MM.1S (cell line): ENCODE measurements around the gene DVL1.

Source experiments
- DNase-seq: peaks from one replicate; pipeline ENCODE4 v3.0.0-alpha.2; 2015
- H2AFZ ChIP-seq: fragments of 300-600 bp; sonication (generic); 2 replicates; pipeline ENCODE4 v1.6.0; 2016; ENCODE audit warnings: antibody characterized with exemption, low read length
- H3F3A ChIP-seq: fragments of 300-600 bp; sonication (generic); 2 replicates; pipeline ENCODE4 v1.6.1; 2016; ENCODE audit warnings: mild to moderate bottlenecking, antibody characterized with exemption, low read length, moderate library complexity, mixed read lengths; ENCODE audit not compliant: insufficient read depth
- H3K27ac ChIP-seq: fragments of 300-600 bp; sonication (generic); 2 replicates; pipeline ENCODE4 v1.5.1; 2016; ENCODE audit warnings: mild to moderate bottlenecking, low read length
- H3K27me3 ChIP-seq: fragments of 300-600 bp; sonication (generic); replicated peaks from 2 replicates; pipeline ENCODE4 v1.6.0; 2016; ENCODE audit warnings: low read length; ENCODE audit not compliant: insufficient read depth
- H3K36me3 ChIP-seq: fragments of 300-600 bp; sonication (generic); replicated peaks from 2 replicates; pipeline ENCODE4 v1.6.1; 2016; ENCODE audit warnings: mild to moderate bottlenecking, low read length, mixed read lengths; ENCODE audit not compliant: insufficient read depth
- H3K4me1 ChIP-seq: fragments of 300-600 bp; sonication (generic); 2 replicates; pipeline ENCODE4 v1.6.1; 2016; ENCODE audit warnings: low read length, mixed read lengths
- H3K4me2 ChIP-seq: fragments of 300-600 bp; sonication (generic); 2 replicates; pipeline ENCODE4 v1.6.0; 2016; ENCODE audit warnings: low read depth, low read length
- H3K4me3 ChIP-seq: fragments of 300-600 bp; sonication (generic); 2 replicates; pipeline ENCODE4 v1.5.1; 2016; ENCODE audit warnings: low read length, mixed read lengths
- H3K79me2 ChIP-seq: fragments of 300-600 bp; sonication (generic); 2 replicates; pipeline ENCODE4 v1.6.1; 2016; ENCODE audit warnings: mixed run types, low read length, mixed read lengths
- H3K9ac ChIP-seq: fragments of 300-600 bp; sonication (generic); 2 replicates; pipeline ENCODE4 v1.6.1; 2016; ENCODE audit warnings: low read length, mixed read lengths
- H3K9me2 ChIP-seq: fragments of 300-600 bp; sonication (generic); replicated peaks from 2 replicates; pipeline ENCODE4 v1.6.1; 2016; ENCODE audit warnings: mild to moderate bottlenecking, low read length, mixed read lengths; ENCODE audit not compliant: insufficient read depth
- H3K9me3 ChIP-seq: fragments of 300-600 bp; sonication (generic); replicated peaks from 2 replicates; pipeline ENCODE4 v1.6.1; 2016; ENCODE audit warnings: mild to moderate bottlenecking, low read length, mixed read lengths; ENCODE audit not compliant: insufficient read depth
- H4K20me1 ChIP-seq: fragments of 300-600 bp; sonication (generic); 2 replicates; pipeline ENCODE4 v1.6.1; 2016; ENCODE audit warnings: mild to moderate bottlenecking, low read length, moderate library complexity, mixed read lengths; ENCODE audit not compliant: insufficient read depth
- EZH2 ChIP-seq: fragments of 300-600 bp; sonication (generic); optimal IDR thresholded peaks from 2 replicates; pipeline ENCODE3; 2017; ENCODE audit warnings: low read depth, mild to moderate bottlenecking, antibody characterized with exemption, low read length, mixed read lengths
- EZH2phosphoT487 ChIP-seq: fragments of 300-600 bp; sonication (generic); IDR thresholded peaks from 2 replicates; pipeline ENCODE4 v1.6.1; 2018; ENCODE audit warnings: antibody characterized with exemption, low read length
- TF ChIP-seq, protein P1 (sequence below): fragments of 300-600 bp; sonication (generic); IDR thresholded peaks from 2 replicates; pipeline ENCODE4 v1.5.1; 2016; ENCODE audit warnings: antibody characterized with exemption, low read length, mixed read lengths

The DVL1 gene

DNA sequence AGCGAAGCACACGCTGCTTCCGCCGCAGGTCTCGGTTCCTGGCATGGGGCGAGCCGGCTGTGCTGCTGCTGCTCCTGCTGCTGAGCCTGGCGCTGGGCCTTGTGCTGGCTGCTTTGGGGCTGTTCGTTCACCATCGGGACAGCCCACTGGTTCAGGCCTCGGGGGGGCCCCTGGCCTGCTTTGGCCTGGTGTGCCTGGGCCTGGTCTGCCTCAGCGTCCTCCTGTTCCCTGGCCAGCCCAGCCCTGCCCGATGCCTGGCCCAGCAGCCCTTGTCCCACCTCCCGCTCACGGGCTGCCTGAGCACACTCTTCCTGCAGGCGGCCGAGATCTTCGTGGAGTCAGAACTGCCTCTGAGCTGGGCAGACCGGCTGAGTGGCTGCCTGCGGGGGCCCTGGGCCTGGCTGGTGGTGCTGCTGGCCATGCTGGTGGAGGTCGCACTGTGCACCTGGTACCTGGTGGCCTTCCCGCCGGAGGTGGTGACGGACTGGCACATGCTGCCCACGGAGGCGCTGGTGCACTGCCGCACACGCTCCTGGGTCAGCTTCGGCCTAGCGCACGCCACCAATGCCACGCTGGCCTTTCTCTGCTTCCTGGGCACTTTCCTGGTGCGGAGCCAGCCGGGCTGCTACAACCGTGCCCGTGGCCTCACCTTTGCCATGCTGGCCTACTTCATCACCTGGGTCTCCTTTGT is 15.5 kb downstream of the DVL1 start:
- H2AFZ ChIP-seq: no peak overlapping the region
- no peak overlapping the region for H3K4me3 ChIP-seq
- DNase-seq: no peak
- H3K4me1 ChIP-seq: no peaks in the 10 kb centered on the region
- no peak overlapping the region for H3K9ac ChIP-seq
- H3K9me2 ChIP-seq: no peaks in the 10 kb centered on the region
- H3K4me2 ChIP-seq: no peak overlapping the region
- H3K27ac ChIP-seq: no peak overlapping the region
- H3F3A ChIP-seq: no peaks in the 10 kb centered on the region
- no peaks in the 10 kb centered on the region for H4K20me1 ChIP-seq
- H3K9me3 ChIP-seq: no peaks in the 10 kb centered on the region
- TF ChIP-seq EZH2: no peak
- TF ChIP-seq, protein P1, sequence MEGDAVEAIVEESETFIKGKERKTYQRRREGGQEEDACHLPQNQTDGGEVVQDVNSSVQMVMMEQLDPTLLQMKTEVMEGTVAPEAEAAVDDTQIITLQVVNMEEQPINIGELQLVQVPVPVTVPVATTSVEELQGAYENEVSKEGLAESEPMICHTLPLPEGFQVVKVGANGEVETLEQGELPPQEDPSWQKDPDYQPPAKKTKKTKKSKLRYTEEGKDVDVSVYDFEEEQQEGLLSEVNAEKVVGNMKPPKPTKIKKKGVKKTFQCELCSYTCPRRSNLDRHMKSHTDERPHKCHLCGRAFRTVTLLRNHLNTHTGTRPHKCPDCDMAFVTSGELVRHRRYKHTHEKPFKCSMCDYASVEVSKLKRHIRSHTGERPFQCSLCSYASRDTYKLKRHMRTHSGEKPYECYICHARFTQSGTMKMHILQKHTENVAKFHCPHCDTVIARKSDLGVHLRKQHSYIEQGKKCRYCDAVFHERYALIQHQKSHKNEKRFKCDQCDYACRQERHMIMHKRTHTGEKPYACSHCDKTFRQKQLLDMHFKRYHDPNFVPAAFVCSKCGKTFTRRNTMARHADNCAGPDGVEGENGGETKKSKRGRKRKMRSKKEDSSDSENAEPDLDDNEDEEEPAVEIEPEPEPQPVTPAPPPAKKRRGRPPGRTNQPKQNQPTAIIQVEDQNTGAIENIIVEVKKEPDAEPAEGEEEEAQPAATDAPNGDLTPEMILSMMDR: no peak
- TF ChIP-seq EZH2phosphoT487: no peak
- no peaks in the 10 kb centered on the region for H3K36me3 ChIP-seq
- no peaks in the 10 kb centered on the region for H3K79me2 ChIP-seq
- H3K27me3 ChIP-seq: no peaks in the 10 kb centered on the region

GRCh38 chr1:1332774-1333480 is 16.3 kb downstream of the DVL1 start:
- no peaks in the 10 kb centered on the region for H3K36me3 ChIP-seq
- TF ChIP-seq, protein P1: no peak
- TF ChIP-seq EZH2phosphoT487: no peak
- no peak for TF ChIP-seq EZH2

DNA sequence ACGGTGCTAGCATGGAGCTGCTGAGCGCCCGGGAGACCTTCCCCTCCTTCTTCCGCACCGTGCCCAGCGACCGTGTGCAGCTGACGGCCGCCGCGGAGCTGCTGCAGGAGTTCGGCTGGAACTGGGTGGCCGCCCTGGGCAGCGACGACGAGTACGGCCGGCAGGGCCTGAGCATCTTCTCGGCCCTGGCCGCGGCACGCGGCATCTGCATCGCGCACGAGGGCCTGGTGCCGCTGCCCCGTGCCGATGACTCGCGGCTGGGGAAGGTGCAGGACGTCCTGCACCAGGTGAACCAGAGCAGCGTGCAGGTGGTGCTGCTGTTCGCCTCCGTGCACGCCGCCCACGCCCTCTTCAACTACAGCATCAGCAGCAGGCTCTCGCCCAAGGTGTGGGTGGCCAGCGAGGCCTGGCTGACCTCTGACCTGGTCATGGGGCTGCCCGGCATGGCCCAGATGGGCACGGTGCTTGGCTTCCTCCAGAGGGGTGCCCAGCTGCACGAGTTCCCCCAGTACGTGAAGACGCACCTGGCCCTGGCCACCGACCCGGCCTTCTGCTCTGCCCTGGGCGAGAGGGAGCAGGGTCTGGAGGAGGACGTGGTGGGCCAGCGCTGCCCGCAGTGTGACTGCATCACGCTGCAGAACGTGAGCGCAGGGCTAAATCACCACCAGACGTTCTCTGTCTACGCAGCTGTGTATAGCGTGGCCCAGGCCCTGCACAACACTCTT is 17.0 kb downstream of the DVL1 start:
- H3K27ac ChIP-seq: no peak overlapping the region
- H3F3A ChIP-seq: no peaks in the 10 kb centered on the region
- H2AFZ ChIP-seq: no peak overlapping the region
- no peak overlapping the region for H3K4me3 ChIP-seq
- H3K4me2 ChIP-seq: no peak overlapping the region
- no peaks in the 10 kb centered on the region for H3K9me3 ChIP-seq
- no peaks in the 10 kb centered on the region for H3K36me3 ChIP-seq
- no peaks in the 10 kb centered on the region for H3K9me2 ChIP-seq
- no peak overlapping the region for H3K9ac ChIP-seq
- no peaks in the 10 kb centered on the region for H4K20me1 ChIP-seq
- no peaks in the 10 kb centered on the region for H3K4me1 ChIP-seq
- no peaks in the 10 kb centered on the region for H3K27me3 ChIP-seq
- DNase-seq: no peak
- H3K79me2 ChIP-seq: peaks cover 2% of the 10 kb centered on the region; the same call in 1 of the 2 replicates
- TF ChIP-seq EZH2phosphoT487 (no peak), EZH2 (no peak)
- TF ChIP-seq, protein P1: no peak

More at GRCh38 chr1:1332774-1333480, 16.3 kb downstream of the DVL1 start:
- no peak overlapping the region for H3K4me2 ChIP-seq
- DNase-seq: no peak
- H3K27me3 ChIP-seq: no peaks in the 10 kb centered on the region
- H3F3A ChIP-seq: no peaks in the 10 kb centered on the region
- H3K4me3 ChIP-seq: no peak overlapping the region
- no peaks in the 10 kb centered on the region for H3K4me1 ChIP-seq
- no peak overlapping the region for H3K9ac ChIP-seq
- no peaks in the 10 kb centered on the region for H4K20me1 ChIP-seq
- H3K9me2 ChIP-seq: no peaks in the 10 kb centered on the region
- H3K79me2 ChIP-seq: no peaks in the 10 kb centered on the region
- H3K9me3 ChIP-seq: no peaks in the 10 kb centered on the region
- H3K27ac ChIP-seq: no peak overlapping the region
- no peak overlapping the region for H2AFZ ChIP-seq
